Measurements from ENCODE around the gene TCEAL7. TPM values are rescaled to one million over a fixed set of nuclear protein-coding genes. Genes with fewer than 3 reads are reported as not detected.

The TCEAL7 gene
- total RNA-seq, 1 donor from 2014 or later: 0.26 TPM

DNA sequence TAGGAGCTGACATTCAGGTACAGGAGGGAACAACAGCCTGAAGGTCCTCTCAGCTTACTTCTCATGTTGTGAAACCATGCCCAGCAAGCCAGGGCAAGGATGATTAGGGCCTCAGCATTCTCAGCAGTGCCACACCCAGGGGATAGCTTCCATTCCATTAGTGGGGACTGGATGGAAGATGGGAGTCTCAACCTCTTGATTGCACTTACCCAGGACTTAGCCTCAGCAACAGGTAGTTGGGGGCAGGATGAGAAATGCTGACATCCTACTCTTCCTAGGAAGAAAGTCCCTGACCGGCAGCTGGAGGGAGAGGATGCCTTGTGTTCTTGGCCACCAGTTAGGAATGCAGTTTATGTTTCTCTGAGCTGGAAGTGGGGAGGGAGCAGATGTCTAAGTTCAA lies 37.5 kb downstream of the TCEAL7 start:
- no peak for DNase-seq (ENCODE audit: low read depth in 2 of 2)

DNA sequence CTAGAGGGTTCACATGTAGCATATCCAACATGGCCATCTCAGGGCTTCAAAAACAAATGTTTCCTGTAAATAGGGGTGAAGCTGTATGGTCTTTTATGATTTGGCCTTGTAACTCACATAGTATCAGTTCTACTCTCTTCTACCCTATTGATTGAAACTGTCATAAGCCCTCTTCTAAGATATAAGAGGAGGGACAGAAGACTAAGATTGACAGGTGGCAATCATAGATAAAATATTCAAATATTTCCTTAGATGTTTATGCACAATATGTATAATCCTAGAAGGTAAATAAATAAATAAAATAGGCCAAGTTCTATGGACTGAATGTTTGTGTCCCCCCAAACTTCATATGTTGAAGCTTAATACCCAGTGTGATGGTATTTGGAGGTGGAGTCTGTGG lies 39.4 kb downstream of the TCEAL7 start:
- DNase-seq (ENCODE audit: low read depth in 2 of 2): no peak

GRCh38 chrX:103372886-103373285 lies 42.8 kb downstream of the TCEAL7 start:
- no peak for DNase-seq (ENCODE audit: low read depth in 2 of 2)

- no peak for DNase-seq (ENCODE audit: low read depth in 2 of 2)
Observed at GRCh38 chrX:103373581-103373980, 43.5 kb downstream of the TCEAL7 start.

DNA sequence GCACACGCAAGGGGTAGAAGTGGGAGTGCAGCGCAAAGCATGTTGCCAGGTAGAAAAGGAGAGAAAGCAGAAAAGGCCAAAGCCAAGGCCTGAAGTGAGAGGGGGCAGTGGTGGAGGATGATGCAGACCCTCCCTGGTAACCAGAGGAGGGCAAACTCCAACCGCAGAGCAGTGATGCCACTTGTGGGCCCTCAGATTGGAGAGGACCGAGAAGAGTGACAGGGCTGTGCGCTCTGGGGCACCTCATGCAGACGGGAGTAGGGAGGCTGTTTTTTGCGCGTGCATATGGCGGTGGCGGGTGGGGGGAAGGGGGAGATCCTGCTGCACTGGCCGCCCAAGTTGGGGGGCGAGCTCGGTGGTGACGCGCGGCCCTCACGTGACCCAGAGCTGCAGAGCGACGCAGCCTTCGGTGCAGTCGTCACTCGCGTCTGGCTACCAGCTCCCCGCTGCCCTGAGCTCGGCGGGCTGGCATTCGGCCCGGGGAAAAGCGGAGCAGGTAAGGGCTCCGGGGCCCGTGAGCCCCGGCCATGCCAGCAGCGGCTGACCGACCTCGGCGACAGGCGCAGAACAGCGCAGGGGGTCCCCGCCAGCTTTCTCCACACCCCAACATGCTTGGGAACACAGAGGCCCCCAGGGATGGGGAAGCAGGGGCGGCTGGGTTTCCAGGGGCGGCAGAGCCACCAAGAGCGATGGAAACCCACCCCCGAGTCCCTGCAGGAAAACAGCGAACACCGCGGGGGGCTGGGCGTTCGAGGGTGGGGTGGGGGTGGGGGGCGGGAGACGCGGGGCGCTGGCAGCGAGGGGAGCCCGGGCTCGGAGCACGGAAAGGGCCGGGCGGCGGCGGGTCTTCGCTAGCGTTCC lies 46.3 kb downstream of the TCEAL7 start, which contains the start of gene BEX3:
Gene BEX3 (plus strand): TSS at position 421 of the 861 bp plus-strand sequence. CDS start 984 bp downstream, outside the sequence.
- peak in 1 of 2 donors; percentile 60 for DNase-seq (ENCODE audit: low read depth in 2 of 2)

DNA sequence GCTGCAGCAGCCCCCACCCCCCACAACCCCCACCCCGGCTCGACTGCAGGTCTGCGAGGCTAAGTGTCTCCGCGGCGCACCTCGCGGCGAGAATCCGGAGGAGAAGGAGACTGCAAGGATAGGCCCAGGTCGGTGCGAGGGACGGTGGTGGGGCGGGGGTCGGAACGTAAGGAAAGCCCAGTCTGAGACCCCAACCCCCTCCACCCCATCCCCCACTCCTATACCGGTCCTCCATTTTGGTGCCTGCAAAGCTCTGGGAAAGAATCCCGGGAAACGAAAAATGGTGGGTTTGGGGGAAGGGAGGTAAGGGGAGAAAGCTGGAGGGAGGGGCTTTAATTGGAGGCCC lies 46.9 kb downstream of the TCEAL7 start:
- DNase-seq (ENCODE audit: low read depth in 2 of 2): peak in 1 of 2 donors; percentile 24

- no peak for DNase-seq (ENCODE audit: low read depth in 2 of 2)
Observed at GRCh38 chrX:103378990-103379389, 49.0 kb downstream of the TCEAL7 start.

Other genes with a start within 250 kb of the TCEAL7 start
- gene NXF3, start 237.1 kb upstream of the TCEAL7 start, total RNA-seq: not detected in 2 replicates
- gene BEX4, start 115.1 kb upstream of the TCEAL7 start, total RNA-seq: 15.5 and 20.2 TPM in 2 replicates
- 51.7 and 53.5 TPM in 2 replicates for gene TCEAL8, start 75.1 kb upstream of the TCEAL7 start, total RNA-seq
- not detected in 2 replicates for gene TCEAL5, start 53.5 kb upstream of the TCEAL7 start, total RNA-seq
- 0.77 and 1.1 TPM in 2 replicates for gene BEX2, start 19.2 kb upstream of the TCEAL7 start, total RNA-seq
- 44.4 and 48.3 TPM in 2 replicates for gene TCEAL9, start 26.3 kb downstream of the TCEAL7 start, total RNA-seq
- gene BEX3, start 46.3 kb downstream of the TCEAL7 start, total RNA-seq: 159 and 190 TPM in 2 replicates
- gene RAB40A, start 189.2 kb downstream of the TCEAL7 start, total RNA-seq: 0.13 TPM in 1 of 2 replicates, not detected in the other